Caco-2 (cell line): ENCODE measurements around the gene ODF4. TPM values are rescaled to one million over a fixed set of nuclear protein-coding genes. Genes with fewer than 3 reads are reported as not detected.

Experiments
- BruUV-seq: library from RNA; stranded (reverse); fragments of 400-500 nt; replicated peaks from 2 replicates; lab custom pipeline; 2021; lab: Mats Ljungman, UMichigan
- CTCF ChIA-PET: fragments of 300-600 bp; sonication (Branson Sonifier 250); formaldehyde crosslinking; loops from one replicate; lab custom pipeline; 2022; ENCODE audit warnings: antibody characterized with exemption; lab: Charles Lee
- POLR2A ChIA-PET: fragments of 300-600 bp; sonication (Branson Sonifier 250); formaldehyde crosslinking; loops from one replicate; lab custom pipeline; 2022; ENCODE audit warnings: antibody characterized with exemption; lab: Charles Lee
- DNase-seq, 2 experiments: peaks; one replicate each; pipeline versions ENCODE4 v3.0.0 to v3.0.0-alpha.2; 2020 to 2022
- H3K27me3 ChIP-seq: replicated peaks from 2 replicates; pipeline ENCODE4 v1.6.0; 2011; ENCODE audit warnings: low read length; ENCODE audit not compliant: control insufficient read depth, insufficient read depth
- H3K36me3 ChIP-seq: 2 replicates; pipeline ENCODE4 v1.5.1; 2011; ENCODE audit warnings: low read length; ENCODE audit not compliant: control insufficient read depth, insufficient read depth
- H3K4me1 ChIP-seq: fragments of 250-450 bp; sonication (Bioruptor Pico); 2 replicates; pipeline ENCODE4 v1.5.1; 2020; ENCODE audit warnings: mild to moderate bottlenecking
- H3K4me3 ChIP-seq: 2 replicates; pipeline ENCODE4 v1.5.1; 2011; ENCODE audit warnings: low read depth, mild to moderate bottlenecking, control low read depth, low read length
- H3K9me3 ChIP-seq: fragments of 250-450 bp; sonication (Bioruptor Pico); 2 replicates; pipeline ENCODE4 v1.5.1; 2020; ENCODE audit warnings: mild to moderate bottlenecking, moderate library complexity
- H3K27ac Mint-ChIP-seq: one replicate; pipeline ENCODE4 v1.8.0; 2022; ENCODE audit warnings: mixed read lengths; ENCODE audit not compliant: unreplicated experiment
- H3K27me3 Mint-ChIP-seq: one replicate; pipeline ENCODE4 v1.8.0; 2022; ENCODE audit warnings: mixed read lengths; ENCODE audit not compliant: insufficient read depth, unreplicated experiment
- H3K36me3 Mint-ChIP-seq: one replicate; pipeline ENCODE4 v1.8.0; 2022; ENCODE audit warnings: mild to moderate bottlenecking, mixed read lengths; ENCODE audit not compliant: insufficient read depth, unreplicated experiment
- H3K4me1 Mint-ChIP-seq: one replicate; pipeline ENCODE4 v1.8.0; 2022; ENCODE audit warnings: low read depth, mixed read lengths; ENCODE audit not compliant: unreplicated experiment
- H3K4me3 Mint-ChIP-seq: one replicate; pipeline ENCODE4 v1.8.0; 2022; ENCODE audit warnings: mild to moderate bottlenecking, moderate library complexity, mixed read lengths; ENCODE audit not compliant: unreplicated experiment
- H3K9me3 Mint-ChIP-seq: one replicate; pipeline ENCODE4 v1.8.0; 2022; ENCODE audit warnings: mixed read lengths; ENCODE audit not compliant: unreplicated experiment
- CTCF ChIP-seq, 2 experiments: fragments of 200-600 bp in 1 of 2; IDR thresholded peaks; 1 replicate in 1 of 2; 2 replicates in 1 of 2; pipeline versions ENCODE4 v1.5.1 to v1.8.0; 2011 to 2022; ENCODE audit warnings: antibody characterized with exemption in 1 of 2, control low read depth in 1 of 2, inconsistent platforms in 1 of 2, low read depth in 1 of 2, low read length in 1 of 2, mild to moderate bottlenecking in 1 of 2, moderate library complexity in 1 of 2; ENCODE audit not compliant: insufficient read depth in 1 of 2, severe bottlenecking in 1 of 2, unreplicated experiment in 1 of 2
- intact Hi-C: fragments of 100-400 bp; cut with micrococcal nuclease; formaldehyde crosslinking; loops from one replicate; pipeline ENCODE4 v1.10.0; 2022; ENCODE audit not compliant: unreplicated experiment
- total RNA-seq: library from RNA; stranded (reverse); gene quantifications from 2 replicates; pipeline ENCODE4 v1.2.3, GENCODE V29; 2022

ODF4 gene
- total RNA-seq, 1 experiment from 2014 or later, result not detected

- Histone ChIP-seq H3K9me3 (no peaks in the 10 kb centered on the region), H3K27me3 (no peaks in the 10 kb centered on the region), H3K4me1 (no peaks in the 10 kb centered on the region), H3K36me3 (no peaks in the 10 kb centered on the region), H3K4me3 (no peak overlapping the region)
- H3K4me3 Mint-ChIP-seq, result no peak overlapping the region
- H3K9me3 Mint-ChIP-seq, result no peaks in the 10 kb centered on the region
- ChIA-PET CTCF (no interaction called here), POLR2A (interaction anchor here (0.6 kb wide), 2 partner anchors 36 to 159 kb away, joined by 3 read pairs; no protein-coding TSS in a partner anchor)
- H3K27ac Mint-ChIP-seq, result no peak overlapping the region
- TF ChIP-seq CTCF (IDR thresholded peaks at IDR 0.05; ENCODE audit: insufficient read depth in 1 of 2, low read depth in 1 of 2, low read length in 1 of 2, severe bottlenecking in 1 of 2, unreplicated experiment in 1 of 2), result no peak
- no peaks in the 10 kb centered on the region for H3K27me3 Mint-ChIP-seq
- BruUV-seq, result no TSS peak
- H3K4me1 Mint-ChIP-seq, result no peaks in the 10 kb centered on the region
- no peaks in the 10 kb centered on the region for H3K36me3 Mint-ChIP-seq
- no peak for DNase-seq
- intact Hi-C loops, result no loop called here
Measured at GRCh38 chr17:8332128-8332527, 7.5 kb upstream of the ODF4 start.

- H3K4me3 ChIP-seq, result no peak overlapping the region
- Mint-ChIP-seq H3K4me1 (no peaks in the 10 kb centered on the region), H3K36me3 (no peaks in the 10 kb centered on the region), H3K27me3 (no peaks in the 10 kb centered on the region), H3K9me3 (no peaks in the 10 kb centered on the region), H3K27ac (no peak overlapping the region), H3K4me3 (no peak overlapping the region)
- no peaks in the 10 kb centered on the region for H3K9me3 ChIP-seq
- H3K4me1 ChIP-seq, result no peaks in the 10 kb centered on the region
- intact Hi-C loops, result no loop called here
- H3K27me3 ChIP-seq, result no peaks in the 10 kb centered on the region
- ChIA-PET CTCF (no interaction called here), POLR2A (interaction anchor here (0.6 kb wide), 1 partner anchor 37 kb away, joined by 3 read pairs; no protein-coding TSS in a partner anchor)
- BruUV-seq, result no TSS peak
- DNase-seq, result peak; percentile 60 to 70
- TF ChIP-seq CTCF (IDR thresholded peaks at IDR 0.05; ENCODE audit: insufficient read depth in 1 of 2, low read depth in 1 of 2, low read length in 1 of 2, severe bottlenecking in 1 of 2, unreplicated experiment in 1 of 2), result no peak
- H3K36me3 ChIP-seq, result no peaks in the 10 kb centered on the region
Measured at GRCh38 chr17:8332688-8333087, 7.0 kb upstream of the ODF4 start.

GRCh38 chr17:8333281-8333680 lies 6.4 kb upstream of the ODF4 start:
- no peak for TF ChIP-seq CTCF (IDR thresholded peaks at IDR 0.05; ENCODE audit: insufficient read depth in 1 of 2, low read depth in 1 of 2, low read length in 1 of 2, severe bottlenecking in 1 of 2, unreplicated experiment in 1 of 2)
- H3K36me3 ChIP-seq, result no peaks in the 10 kb centered on the region
- no TSS peak for BruUV-seq
- CTCF ChIA-PET, result no interaction called here
- H3K4me3 Mint-ChIP-seq, result no peak overlapping the region
- intact Hi-C loops, result no loop called here
- no peaks in the 10 kb centered on the region for H3K4me1 Mint-ChIP-seq
- H3K27me3 ChIP-seq, result no peaks in the 10 kb centered on the region
- H3K27me3 Mint-ChIP-seq, result no peaks in the 10 kb centered on the region
- no peak for DNase-seq
- H3K4me3 ChIP-seq, result no peak overlapping the region
- H3K36me3 Mint-ChIP-seq, result no peaks in the 10 kb centered on the region
- no peaks in the 10 kb centered on the region for H3K4me1 ChIP-seq
- no peak overlapping the region for H3K27ac Mint-ChIP-seq
- POLR2A ChIA-PET, result no interaction called here
- H3K9me3 ChIP-seq, result no peaks in the 10 kb centered on the region
- no peaks in the 10 kb centered on the region for H3K9me3 Mint-ChIP-seq
